OCI-LY7 (cell line): Measurements from ENCODE around the gene ZNF644. TPM values are rescaled to one million over a fixed set of nuclear protein-coding genes. Genes with fewer than 3 reads are reported as not detected.
"Not testable (repeated sequence)": the region's sequence is repeated elsewhere in the genome, so short reads cannot be mapped to it uniquely, and the experiment has no call there.

Experiments
- BruUV-seq: library from RNA; stranded (reverse); fragments of 400-500 nt; replicated peaks from 2 replicates; lab custom pipeline; 2021; lab: Mats Ljungman, UMichigan
- CTCF ChIA-PET: fragments of 300-600 bp; sonication (Branson Sonifier 250); formaldehyde crosslinking; loops from one replicate; lab custom pipeline; 2022; ENCODE audit warnings: antibody characterized with exemption; ENCODE audit not compliant: unreplicated experiment; lab: Charles Lee
- POLR2A ChIA-PET: fragments of 300-600 bp; sonication (Branson Sonifier 250); formaldehyde crosslinking; loops from one replicate; lab custom pipeline; 2022; ENCODE audit warnings: antibody characterized with exemption; lab: Charles Lee
- DNase-seq: peaks from one replicate; pipeline ENCODE4 v3.0.0-alpha.2; 2015; ENCODE audit warnings: low spot score
- H2AFZ ChIP-seq: fragments of 200-600 bp; sonication (generic), shearing (Covaris generic); 2 replicates; pipeline ENCODE4 v1.6.1; 2014; ENCODE audit warnings: mild to moderate bottlenecking, antibody characterized with exemption, low read length, moderate library complexity
- H3K27ac ChIP-seq: fragments of 200-600 bp; sonication (generic); 2 replicates; pipeline ENCODE4 v1.5.1; 2014; ENCODE audit warnings: mixed run types, low read depth, mild to moderate bottlenecking, moderate library complexity, low read length, inconsistent platforms; ENCODE audit not compliant: poor library complexity, severe bottlenecking
- H3K36me3 ChIP-seq: fragments of 200-600 bp; sonication (generic); 2 replicates; pipeline ENCODE4 v1.6.1; 2014; ENCODE audit warnings: mild to moderate bottlenecking, antibody characterized with exemption, low read length, moderate library complexity, mixed read lengths; ENCODE audit not compliant: insufficient read depth
- H3K4me1 ChIP-seq: fragments of 200-600 bp; sonication (generic); 2 replicates; pipeline ENCODE4 v1.5.1; 2014; ENCODE audit warnings: mild to moderate bottlenecking, low read length; ENCODE audit not compliant: insufficient read depth, poor library complexity, severe bottlenecking
- H3K4me2 ChIP-seq: fragments of 200-600 bp; sonication (generic); 2 replicates; pipeline ENCODE4 v1.6.1; 2014; ENCODE audit warnings: mild to moderate bottlenecking, low read length
- H3K4me3 ChIP-seq: fragments of 200-600 bp; sonication (generic); 2 replicates; pipeline ENCODE4 v1.5.1; 2014; ENCODE audit warnings: mild to moderate bottlenecking, low read depth, low read length; ENCODE audit not compliant: poor library complexity, severe bottlenecking
- H3K79me2 ChIP-seq: fragments of 200-600 bp; sonication (generic); 2 replicates; pipeline ENCODE4 v1.6.1; 2016; ENCODE audit warnings: low read depth, mild to moderate bottlenecking, low read length, moderate library complexity, mixed read lengths; ENCODE audit not compliant: insufficient read depth
- H3K9me2 ChIP-seq: fragments of 200-600 bp; sonication (generic); 2 replicates; pipeline ENCODE4 v1.6.1; 2016; ENCODE audit warnings: mild to moderate bottlenecking, low read length, mixed read lengths; ENCODE audit not compliant: insufficient read depth
- H3K9me3 ChIP-seq: fragments of 200-600 bp; sonication (generic); 2 replicates; pipeline ENCODE4 v1.6.1; 2014; ENCODE audit warnings: mild to moderate bottlenecking, mixed run types, low read length, mixed read lengths
- H4K20me1 ChIP-seq: fragments of 200-600 bp; sonication (generic); 2 replicates; pipeline ENCODE4 v1.6.1; 2014; ENCODE audit warnings: mild to moderate bottlenecking, antibody characterized with exemption, low read length, moderate library complexity, mixed read lengths; ENCODE audit not compliant: insufficient read depth
- CTCF ChIP-seq: fragments of 200-600 bp; sonication (generic); conservative IDR thresholded peaks from 2 replicates; pipeline ENCODE4 v1.5.1; 2014; ENCODE audit warnings: mild to moderate bottlenecking, antibody characterized with exemption, low read length, moderate library complexity, mixed read lengths
- EZH2phosphoT487 ChIP-seq: fragments of 200-600 bp; sonication (generic); IDR thresholded peaks from 2 replicates; pipeline ENCODE4 v1.6.1; 2018; ENCODE audit warnings: low read depth, borderline replicate concordance, mild to moderate bottlenecking, mixed run types, antibody characterized with exemption, low read length, moderate library complexity, mixed read lengths
- intact Hi-C: fragments of 100-400 bp; cut with micrococcal nuclease; formaldehyde crosslinking; loops from one replicate; pipeline ENCODE4 v1.10.0; 2022; ENCODE audit not compliant: unreplicated experiment
- total RNA-seq, 2 experiments: library from RNA; depleted of rRNA in 1 of 2; stranded (reverse); fragments of >200 nt in 1 of 2; shearing (Covaris generic) in 1 of 2; gene quantifications; 2 replicates each; pipeline ENCODE4 v1.2.3, GENCODE V29; 2014 to 2022

The ZNF644 gene
- total RNA-seq, 2 experiments from 2014 or later = 56.6 to 65.1 TPM

GRCh38 chr1:91046766-91047165 is 24.9 kb upstream of the ZNF644 start:
- H3K9me2 ChIP-seq = no peaks in the 10 kb centered on the region
- ChIA-PET CTCF (no interaction called here), POLR2A (interaction anchor here (0.6 to 2.1 kb wide), 5 partner anchors 9 to 353 kb away, joined by 3 to 7 read pairs (median 3); no protein-coding TSS in a partner anchor)
- H3K9me3 ChIP-seq = no peaks in the 10 kb centered on the region
- no peak for TF ChIP-seq CTCF
- no peak for TF ChIP-seq EZH2phosphoT487
- BruUV-seq = no TSS peak
- H3K27ac ChIP-seq = no peak overlapping the region
- intact Hi-C loops = no loop called here
- no peaks in the 10 kb centered on the region for H4K20me1 ChIP-seq
- H3K4me3 ChIP-seq = no peak overlapping the region
- H3K36me3 ChIP-seq = no peaks in the 10 kb centered on the region
- no peak overlapping the region for H3K4me2 ChIP-seq
- H3K79me2 ChIP-seq = no peaks in the 10 kb centered on the region
- no peak overlapping the region for H2AFZ ChIP-seq
- DNase-seq = no peak
- no peaks in the 10 kb centered on the region for H3K4me1 ChIP-seq

- POLR2A ChIA-PET = interaction anchor here (0.7 kb wide), 1 partner anchor 24 kb away, joined by 4 read pairs; no protein-coding TSS in a partner anchor
- CTCF ChIA-PET = no interaction called here
- no peaks in the 10 kb centered on the region for H4K20me1 ChIP-seq
- no peak overlapping the region for H2AFZ ChIP-seq
- intact Hi-C loops = no loop called here
- no peak overlapping the region for H3K4me3 ChIP-seq
- H3K79me2 ChIP-seq = no peaks in the 10 kb centered on the region
- no peaks in the 10 kb centered on the region for H3K4me1 ChIP-seq
- no TSS peak for BruUV-seq
- no peak for DNase-seq
- TF ChIP-seq EZH2phosphoT487 (no peak), CTCF (no peak)
- H3K9me3 ChIP-seq = no peaks in the 10 kb centered on the region
- H3K36me3 ChIP-seq = no peaks in the 10 kb centered on the region
- H3K27ac ChIP-seq = no peak overlapping the region
- no peaks in the 10 kb centered on the region for H3K9me2 ChIP-seq
- H3K4me2 ChIP-seq = no peak overlapping the region
Measured at GRCh38 chr1:91045284-91045683, 23.4 kb upstream of the ZNF644 start.

GRCh38 chr1:91044776-91045175 is 22.9 kb upstream of the ZNF644 start:
- BruUV-seq, H3K27ac ChIP-seq, H3K9me3 ChIP-seq, H3K4me3 ChIP-seq, H3K4me2 ChIP-seq, H3K9me2 ChIP-seq, DNase-seq, H3K36me3 ChIP-seq, H3K4me1 ChIP-seq, H3K79me2 ChIP-seq, intact Hi-C loops, H4K20me1 ChIP-seq, H2AFZ ChIP-seq, CTCF ChIA-PET: not testable (repeated sequence)
- POLR2A ChIA-PET = interaction anchor here (0.7 kb wide), 1 partner anchor 24 kb away, joined by 4 read pairs; no protein-coding TSS in a partner anchor

GRCh38 chr1:91042372-91042771 is 20.5 kb upstream of the ZNF644 start:
- H3K9me3 ChIP-seq, BruUV-seq, H3K9me2 ChIP-seq, H3K36me3 ChIP-seq, H2AFZ ChIP-seq, H3K4me3 ChIP-seq, H3K79me2 ChIP-seq, H4K20me1 ChIP-seq, H3K4me1 ChIP-seq, DNase-seq, intact Hi-C loops, H3K4me2 ChIP-seq, H3K27ac ChIP-seq, CTCF ChIA-PET: not testable (repeated sequence)
- POLR2A ChIA-PET = interaction anchor here (0.6 to 1.2 kb wide), 3 partner anchors 9 to 267 kb away, joined by 3 to 4 read pairs (median 3); no protein-coding TSS in a partner anchor
